SK-N-SH treated with all-trans-retinoic acid at 6 μM for 48 hours (cell line): ENCODE results near the gene DPEP2NB.

Experiments used
- ARNTL ChIP-seq: fragments of 450-650 bp; formaldehyde crosslinking; IDR thresholded peaks from 2 replicates; pipeline ENCODE4 v1.5.0; 2020; ENCODE audit warnings: low read depth, mild to moderate bottlenecking, moderate library complexity, borderline replicate concordance
- CREB5 ChIP-seq: fragments of 250-450 bp; sonication (Bioruptor Pico); IDR thresholded peaks from 2 replicates; pipeline ENCODE4 v1.5.1; 2020; ENCODE audit warnings: low read depth, mild to moderate bottlenecking, moderate library complexity
- PATZ1 ChIP-seq: fragments of 250-450 bp; sonication (Bioruptor Pico); IDR thresholded peaks from 2 replicates; pipeline ENCODE4 v1.8.0; 2020; ENCODE audit warnings: mild to moderate bottlenecking, moderate library complexity, borderline replicate concordance
- RARB ChIP-seq: fragments of 250-450 bp; sonication (Bioruptor Pico); IDR thresholded peaks from 2 replicates; pipeline ENCODE4 v1.8.0; 2021; ENCODE audit warnings: mild to moderate bottlenecking, moderate library complexity
- TOX ChIP-seq: fragments of 250-450 bp; sonication (Bioruptor Pico); IDR thresholded peaks from 2 replicates; pipeline ENCODE4 v1.8.0; 2021; ENCODE audit warnings: mild to moderate bottlenecking, moderate library complexity, borderline replicate concordance
- ZFP3 ChIP-seq: fragments of 250-450 bp; sonication (Bioruptor Pico); IDR thresholded peaks from 2 replicates; pipeline ENCODE4 v1.5.0; 2020; ENCODE audit warnings: mild to moderate bottlenecking, moderate library complexity
- ZNF565 ChIP-seq: fragments of 450-650 bp; formaldehyde crosslinking; conservative IDR thresholded peaks from 2 replicates; pipeline ENCODE4 v1.5.0; 2020; ENCODE audit warnings: low read depth, mild to moderate bottlenecking, moderate library complexity

- TF ChIP-seq ZNF565 (CRISPR knock-in tag), result no peak
- TF ChIP-seq ZFP3, result no peak
- TF ChIP-seq ARNTL (CRISPR knock-in tag), result no peak
- no peak for TF ChIP-seq PATZ1 (CRISPR knock-in tag)
- no peak for TF ChIP-seq CREB5 (CRISPR knock-in tag)
- no peak for TF ChIP-seq TOX (CRISPR knock-in tag)
- TF ChIP-seq RARB (CRISPR knock-in tag), result no peak
Measured at GRCh38 chr16:68022278-68022727, 6.6 kb upstream of the DPEP2NB start.
